ENCODE results near the gene PGM1.

GRCh38 chr1:63675420-63675931, 82.3 kb downstream of the PGM1 start:
- TF ChIP-seq CTCF (conservative IDR thresholded peaks at IDR 0.05; ENCODE audit: low read depth, low read length) (no peak), EZH2 (IDR thresholded peaks at IDR 0.05; ENCODE audit: borderline replicate concordance, low read depth, low read length, poor library complexity, severe bottlenecking) (no peak)
